ENCODE results near the gene CARD14. TPM values are rescaled to one million over a fixed set of nuclear protein-coding genes. Genes with fewer than 3 reads are reported as not detected.
A peak's percentile ranks its signal among the peaks of the same experiment; 100 is the strongest.

The CARD14 gene
- polyA plus RNA-seq, 3 donors = 0.11 to 0.27 (median 0.16) TPM

DNA sequence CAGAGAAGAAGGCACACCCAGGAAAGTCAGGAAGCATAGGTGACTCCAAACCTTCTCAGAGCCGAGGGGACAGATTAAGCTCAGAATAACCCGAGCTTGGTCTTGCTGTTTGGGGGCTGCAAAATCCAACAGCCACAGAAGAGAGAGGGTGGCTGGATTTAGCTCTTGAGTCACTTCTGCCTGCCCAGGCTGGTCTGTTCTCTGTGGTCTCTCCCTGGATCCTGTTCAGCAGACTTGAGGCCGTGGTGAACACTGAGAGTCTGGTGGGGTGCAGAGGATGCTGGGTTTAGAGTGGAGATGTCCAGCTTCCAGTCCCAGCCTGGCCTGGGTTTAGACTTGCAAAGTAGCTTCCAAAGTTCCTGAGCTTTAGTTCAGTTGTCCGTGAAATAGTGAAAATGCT is 59.2 kb downstream of the CARD14 start:
- H3K4me1 ChIP-seq (ENCODE audit: control insufficient read depth in 1 of 2, insufficient read depth in 2 of 2, low read length in 2 of 2) = no peaks in the 10 kb centered on the region
- H3K36me3 Mint-ChIP-seq = peaks cover 9 to 16% of the 10 kb centered on the region in 2 donors
- peaks cover 21 to 37% (median 21%) of the 10 kb centered on the region in 3 donors for H3K27me3 Mint-ChIP-seq (ENCODE audit: low read depth in 3 of 3)

DNA sequence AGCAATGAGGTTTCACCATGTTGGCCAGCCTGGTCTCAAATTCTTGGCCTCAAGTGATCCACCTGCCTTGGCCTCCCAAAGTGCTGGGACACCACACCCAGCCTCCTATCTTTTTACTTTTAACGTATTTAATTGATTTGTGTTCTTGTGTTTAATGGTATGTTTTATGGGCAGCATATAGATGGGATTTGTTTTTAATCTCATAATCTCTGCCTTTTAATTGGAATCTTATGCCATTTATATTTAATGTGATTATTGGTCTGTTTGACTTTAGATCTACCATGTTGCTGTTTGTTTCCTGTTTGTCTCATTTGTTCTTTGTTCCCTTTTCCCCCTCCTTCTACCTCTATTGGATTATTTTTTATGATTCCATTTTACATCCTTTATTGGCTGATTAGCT is 62.6 kb downstream of the CARD14 start:
- H3K36me3 ChIP-seq (replicated peaks in 1 of 2; ENCODE audit: control insufficient read depth in 1 of 2, insufficient read depth in 2 of 2, low read length in 2 of 2) = peaks cover 0 to 4% of the 10 kb centered on the region in 2 donors
- TF ChIP-seq, protein P1, sequence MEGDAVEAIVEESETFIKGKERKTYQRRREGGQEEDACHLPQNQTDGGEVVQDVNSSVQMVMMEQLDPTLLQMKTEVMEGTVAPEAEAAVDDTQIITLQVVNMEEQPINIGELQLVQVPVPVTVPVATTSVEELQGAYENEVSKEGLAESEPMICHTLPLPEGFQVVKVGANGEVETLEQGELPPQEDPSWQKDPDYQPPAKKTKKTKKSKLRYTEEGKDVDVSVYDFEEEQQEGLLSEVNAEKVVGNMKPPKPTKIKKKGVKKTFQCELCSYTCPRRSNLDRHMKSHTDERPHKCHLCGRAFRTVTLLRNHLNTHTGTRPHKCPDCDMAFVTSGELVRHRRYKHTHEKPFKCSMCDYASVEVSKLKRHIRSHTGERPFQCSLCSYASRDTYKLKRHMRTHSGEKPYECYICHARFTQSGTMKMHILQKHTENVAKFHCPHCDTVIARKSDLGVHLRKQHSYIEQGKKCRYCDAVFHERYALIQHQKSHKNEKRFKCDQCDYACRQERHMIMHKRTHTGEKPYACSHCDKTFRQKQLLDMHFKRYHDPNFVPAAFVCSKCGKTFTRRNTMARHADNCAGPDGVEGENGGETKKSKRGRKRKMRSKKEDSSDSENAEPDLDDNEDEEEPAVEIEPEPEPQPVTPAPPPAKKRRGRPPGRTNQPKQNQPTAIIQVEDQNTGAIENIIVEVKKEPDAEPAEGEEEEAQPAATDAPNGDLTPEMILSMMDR (IDR thresholded peaks at IDR 0.05) = no peak
- no peak overlapping the region for H3K4me3 ChIP-seq (replicated peaks in 1 of 3; ENCODE audit: low read depth in 2 of 3, low read length in 3 of 3)
- no CpG with 5 or more reads among the region's 1 CpG for WGBS (ENCODE audit: insufficient coverage)
- H3K27ac Mint-ChIP-seq = no peak overlapping the region
- H3K27me3 Mint-ChIP-seq (ENCODE audit: low read depth in 3 of 3) = peaks cover 14 to 22% (median 15%) of the 10 kb centered on the region in 3 donors
- H3K36me3 Mint-ChIP-seq = peaks cover 23 to 28% of the 10 kb centered on the region in 2 donors
- H3K4me3 Mint-ChIP-seq = peak overlapping the region in 1 of 2 donors; percentile 14
- no peaks in the 10 kb centered on the region for H3K4me1 ChIP-seq (ENCODE audit: control insufficient read depth in 1 of 2, insufficient read depth in 2 of 2, low read length in 2 of 2)
- intact Hi-C loops (cut with micrococcal nuclease) = no loop called here
- no peaks in the 10 kb centered on the region for H4K20me1 ChIP-seq (ENCODE audit: insufficient read depth, low read length)
- no peaks in the 10 kb centered on the region for H3K4me1 Mint-ChIP-seq
- H3K9me3 ChIP-seq (replicated peaks in 1 of 2; ENCODE audit: control insufficient read depth in 1 of 2, insufficient read depth in 1 of 2, low read length in 2 of 2) = peaks cover 22 to 26% of the 10 kb centered on the region in 2 donors
- no peak overlapping the region for H3K9ac ChIP-seq (ENCODE audit: insufficient read depth, low read length, poor library complexity, severe bottlenecking)
- no peak overlapping the region for H3K4me2 ChIP-seq (replicated peaks; ENCODE audit: extremely low read depth, low read length, poor library complexity, severe bottlenecking)
- peaks cover 20 to 45% (median 36%) of the 10 kb centered on the region in 7 donors for H3K9me3 Mint-ChIP-seq
- no peaks in the 10 kb centered on the region for H3K27me3 ChIP-seq (ENCODE audit: control insufficient read depth in 2 of 2, insufficient read depth in 2 of 2, low read length in 2 of 2)
- no peak overlapping the region for H2AFZ ChIP-seq (ENCODE audit: insufficient read depth, low read depth, low read length, poor library complexity, severe bottlenecking)
- DNase-seq = no peak
- H3K79me2 ChIP-seq (ENCODE audit: insufficient read depth, low read length) = no peaks in the 10 kb centered on the region
- H3K27ac ChIP-seq (ENCODE audit: low read depth in 1 of 2, low read length in 2 of 2) = no peak overlapping the region

More for the DNA sequence above, 59.2 kb downstream of the CARD14 start:
- Mint-ChIP-seq H3K9me3 (peaks cover 17 to 31% (median 25%) of the 10 kb centered on the region in 7 donors), H3K4me1 (no peaks in the 10 kb centered on the region), H3K4me3 (no peak overlapping the region), H3K27ac (no peak overlapping the region)
- no peak overlapping the region for H3K9ac ChIP-seq (ENCODE audit: insufficient read depth, low read length, poor library complexity, severe bottlenecking)
- no peak for DNase-seq
- H3K79me2 ChIP-seq (ENCODE audit: insufficient read depth, low read length) = no peaks in the 10 kb centered on the region
- peaks cover 0 to 8% of the 10 kb centered on the region in 2 donors for H3K27me3 ChIP-seq (ENCODE audit: control insufficient read depth in 2 of 2, insufficient read depth in 2 of 2, low read length in 2 of 2)
- peaks cover 0 to 4% of the 10 kb centered on the region in 2 donors for H3K36me3 ChIP-seq (replicated peaks in 1 of 2; ENCODE audit: control insufficient read depth in 1 of 2, insufficient read depth in 2 of 2, low read length in 2 of 2)
- H2AFZ ChIP-seq (ENCODE audit: insufficient read depth, low read depth, low read length, poor library complexity, severe bottlenecking) = no peak overlapping the region
- TF ChIP-seq, protein P1 (IDR thresholded peaks at IDR 0.05) = no peak
- no peak overlapping the region for H3K4me2 ChIP-seq (replicated peaks; ENCODE audit: extremely low read depth, low read length, poor library complexity, severe bottlenecking)
- peaks cover 21 to 22% of the 10 kb centered on the region in 2 donors for H3K9me3 ChIP-seq (replicated peaks in 1 of 2; ENCODE audit: control insufficient read depth in 1 of 2, insufficient read depth in 1 of 2, low read length in 2 of 2)
- H3K4me3 ChIP-seq (replicated peaks in 1 of 3; ENCODE audit: low read depth in 2 of 3, low read length in 3 of 3) = no peak overlapping the region
- no peaks in the 10 kb centered on the region for H4K20me1 ChIP-seq (ENCODE audit: insufficient read depth, low read length)
- no peak overlapping the region for H3K27ac ChIP-seq (ENCODE audit: low read depth in 1 of 2, low read length in 2 of 2)
- 81% methylated on average over 3 of the region's 4 CpGs for WGBS (ENCODE audit: insufficient coverage)
- intact Hi-C loops (cut with micrococcal nuclease) = no loop called here
